Astrocyte of the cerebellum (primary cell): ENCODE data around the gene HIVEP3.

ENCODE experiments used
- DNase-seq: peaks from one replicate; pipeline ENCODE4 v3.0.0-alpha.2; 2011; ENCODE audit warnings: low read depth
- H3K4me3 ChIP-seq: 2 replicates; pipeline ENCODE4 v1.5.1; 2011; ENCODE audit warnings: mild to moderate bottlenecking, low read depth, low read length, moderate library complexity
- in situ Hi-C: cut with HindIII; loops from 2 replicates; pipeline ENCODE4 v1.10.0; 2017; ENCODE audit warnings: low sequenced_read_pairs
- TF ChIP-seq, protein P1 (sequence below): IDR thresholded peaks from 2 replicates; pipeline ENCODE4 v1.5.1; 2012; ENCODE audit warnings: low read length, low read depth, moderate library complexity, mild to moderate bottlenecking; ENCODE audit errors: missing control alignments

HIVEP3 gene

DNA sequence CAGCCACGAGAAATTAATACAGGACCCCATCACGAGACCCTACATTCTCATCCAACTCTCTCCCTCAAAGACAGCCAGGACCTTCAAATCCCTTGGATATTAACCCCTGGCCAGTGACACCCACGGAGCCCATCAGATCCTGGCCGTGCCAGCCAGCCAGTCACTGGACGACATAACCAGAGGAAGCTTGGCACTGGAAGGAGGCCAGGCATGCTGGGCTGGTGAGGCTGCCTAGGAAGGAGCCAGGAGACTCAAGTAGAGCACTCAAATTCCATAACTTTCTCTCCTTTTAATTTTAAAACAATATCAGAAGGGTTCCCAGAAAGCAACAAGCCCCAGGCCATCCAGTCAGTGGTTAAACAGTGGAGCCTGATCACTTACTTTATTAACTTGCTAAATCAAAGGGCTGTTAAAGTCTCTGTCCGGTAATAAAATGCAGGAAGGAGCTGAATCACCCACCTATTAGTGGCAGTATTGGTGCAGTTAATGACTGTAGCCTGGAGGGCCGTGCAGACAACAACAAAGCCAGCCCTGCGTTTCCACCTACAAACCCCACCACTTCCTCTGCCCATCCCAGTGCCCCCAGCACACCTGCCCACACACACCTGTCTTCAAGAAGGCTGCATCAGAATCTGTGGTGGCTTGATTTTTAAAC, 78.0 kb downstream of the HIVEP3 start:
- TF ChIP-seq, protein P1, sequence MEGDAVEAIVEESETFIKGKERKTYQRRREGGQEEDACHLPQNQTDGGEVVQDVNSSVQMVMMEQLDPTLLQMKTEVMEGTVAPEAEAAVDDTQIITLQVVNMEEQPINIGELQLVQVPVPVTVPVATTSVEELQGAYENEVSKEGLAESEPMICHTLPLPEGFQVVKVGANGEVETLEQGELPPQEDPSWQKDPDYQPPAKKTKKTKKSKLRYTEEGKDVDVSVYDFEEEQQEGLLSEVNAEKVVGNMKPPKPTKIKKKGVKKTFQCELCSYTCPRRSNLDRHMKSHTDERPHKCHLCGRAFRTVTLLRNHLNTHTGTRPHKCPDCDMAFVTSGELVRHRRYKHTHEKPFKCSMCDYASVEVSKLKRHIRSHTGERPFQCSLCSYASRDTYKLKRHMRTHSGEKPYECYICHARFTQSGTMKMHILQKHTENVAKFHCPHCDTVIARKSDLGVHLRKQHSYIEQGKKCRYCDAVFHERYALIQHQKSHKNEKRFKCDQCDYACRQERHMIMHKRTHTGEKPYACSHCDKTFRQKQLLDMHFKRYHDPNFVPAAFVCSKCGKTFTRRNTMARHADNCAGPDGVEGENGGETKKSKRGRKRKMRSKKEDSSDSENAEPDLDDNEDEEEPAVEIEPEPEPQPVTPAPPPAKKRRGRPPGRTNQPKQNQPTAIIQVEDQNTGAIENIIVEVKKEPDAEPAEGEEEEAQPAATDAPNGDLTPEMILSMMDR = no peak
- DNase-seq = no peak
- in situ Hi-C loops = no loop called here
- H3K4me3 ChIP-seq = no peak overlapping the region

DNA sequence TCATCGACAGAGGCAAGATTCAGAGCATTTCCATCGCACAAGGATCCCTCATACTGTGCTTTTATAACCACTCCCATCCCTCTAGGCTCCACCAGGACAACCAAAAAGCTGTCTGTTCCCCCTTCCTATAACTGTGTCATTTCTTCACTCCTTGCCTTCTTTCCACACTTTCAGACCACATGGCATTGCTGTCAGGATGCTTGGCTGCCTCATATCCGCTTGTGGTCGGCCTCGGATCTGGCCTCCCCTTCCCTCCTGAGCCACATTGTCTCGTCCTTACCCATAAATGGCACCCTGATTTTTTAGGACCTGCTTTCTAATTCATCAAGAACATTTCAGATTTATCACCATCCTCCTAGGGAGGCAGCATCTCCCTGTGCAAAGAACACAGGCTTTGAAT, 80.5 kb downstream of the HIVEP3 start:
- TF ChIP-seq, protein P1 = no peak
- in situ Hi-C loops = no loop called here
- no peak overlapping the region for H3K4me3 ChIP-seq
- no peak for DNase-seq

DNA sequence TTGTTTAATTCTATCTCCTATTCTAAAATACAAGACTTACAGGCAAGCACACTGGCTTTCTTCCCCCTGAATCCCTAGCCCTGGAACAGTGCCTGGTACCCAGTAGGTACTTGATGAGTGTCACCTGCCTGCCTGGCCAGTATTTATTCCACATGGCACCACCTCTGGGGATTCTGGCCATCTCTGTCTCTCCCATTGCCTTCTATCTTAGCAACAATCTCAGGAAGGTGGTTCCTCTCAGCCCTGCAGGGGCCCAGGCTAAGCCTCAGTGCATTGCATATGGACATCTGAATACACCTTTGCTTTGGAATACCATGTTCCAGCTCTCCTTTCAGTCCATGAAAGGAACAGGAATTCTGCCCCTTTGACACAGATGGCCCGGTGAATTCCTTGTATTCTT, 81.0 kb downstream of the HIVEP3 start:
- DNase-seq = no peak
- in situ Hi-C loops = no loop called here
- no peak overlapping the region for H3K4me3 ChIP-seq
- TF ChIP-seq, protein P1 = no peak

DNA sequence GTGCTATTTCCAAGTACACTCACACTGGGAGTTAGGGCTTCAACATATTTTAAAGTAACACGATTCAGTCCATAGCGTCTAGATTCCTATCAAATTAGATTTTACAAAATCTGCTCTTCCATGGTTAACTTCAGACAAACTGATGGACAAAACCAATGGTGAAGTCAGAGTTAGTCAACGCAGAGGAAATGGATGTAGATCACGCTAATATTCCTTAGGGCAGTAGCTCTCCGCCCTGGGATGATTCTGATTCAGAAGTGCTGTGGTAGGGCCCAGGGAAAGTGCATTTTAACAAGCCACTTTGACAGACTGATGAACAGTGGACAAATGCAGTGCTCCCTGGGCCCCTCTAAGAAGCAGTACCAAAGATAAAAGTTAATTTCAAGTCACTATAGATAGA, 83.2 kb downstream of the HIVEP3 start:
- TF ChIP-seq, protein P1 = no peak
- no peak overlapping the region for H3K4me3 ChIP-seq
- no peak for DNase-seq
- in situ Hi-C loops = no loop called here

DNA sequence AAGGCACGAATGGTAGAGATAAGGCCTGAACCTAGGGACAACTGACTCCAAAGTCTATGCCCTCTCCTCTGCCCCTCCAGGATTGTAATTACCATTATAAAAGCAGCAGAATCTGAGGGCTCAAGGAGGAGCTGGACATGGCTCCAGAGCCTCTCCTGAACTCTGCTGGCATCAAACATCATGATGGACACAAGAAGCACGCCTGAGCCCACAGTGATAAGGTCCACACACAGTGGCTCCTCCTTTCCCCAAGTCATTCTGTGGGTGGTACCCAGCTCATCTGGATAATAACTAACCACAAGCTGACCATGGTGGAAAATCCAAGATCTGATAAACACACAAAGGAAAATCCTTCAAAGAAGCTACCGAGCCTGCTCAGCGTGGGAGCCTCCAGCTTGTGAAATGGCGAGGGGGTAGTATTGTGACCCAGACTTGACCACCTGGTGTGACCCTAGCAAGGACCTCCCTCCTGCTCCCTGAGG, 85.2 kb downstream of the HIVEP3 start:
- H3K4me3 ChIP-seq = no peak overlapping the region
- TF ChIP-seq, protein P1 = no peak
- in situ Hi-C loops = no loop called here
- no peak for DNase-seq

DNA sequence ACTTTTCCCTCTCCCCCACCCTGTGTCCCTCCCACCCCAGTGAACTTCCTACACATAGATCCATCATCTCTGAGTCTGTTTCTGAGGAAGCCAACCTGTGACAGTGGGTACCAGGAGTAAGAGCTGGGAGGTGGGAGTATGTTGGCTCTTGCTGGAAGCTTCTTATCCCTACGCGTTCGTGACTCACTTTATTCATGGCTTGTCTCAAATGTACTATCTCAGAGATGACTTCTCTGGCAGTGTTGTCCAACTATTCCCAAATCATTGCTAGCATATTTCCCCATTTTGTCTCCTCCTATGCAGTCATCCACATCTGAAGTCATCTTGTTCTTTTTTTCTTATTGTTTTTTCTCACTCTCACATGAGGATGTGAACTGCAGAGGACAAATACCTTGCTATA, 88.0 kb downstream of the HIVEP3 start:
- in situ Hi-C loops = no loop called here
- H3K4me3 ChIP-seq = no peak overlapping the region
- DNase-seq = no peak
- TF ChIP-seq, protein P1 = no peak
